Measurements from ENCODE around the gene MINDY4. TPM values are rescaled to one million over a fixed set of nuclear protein-coding genes. Genes with fewer than 3 reads are reported as not detected.

The MINDY4 gene
- polyA plus RNA-seq, 1 experiment: 2.3 TPM

DNA sequence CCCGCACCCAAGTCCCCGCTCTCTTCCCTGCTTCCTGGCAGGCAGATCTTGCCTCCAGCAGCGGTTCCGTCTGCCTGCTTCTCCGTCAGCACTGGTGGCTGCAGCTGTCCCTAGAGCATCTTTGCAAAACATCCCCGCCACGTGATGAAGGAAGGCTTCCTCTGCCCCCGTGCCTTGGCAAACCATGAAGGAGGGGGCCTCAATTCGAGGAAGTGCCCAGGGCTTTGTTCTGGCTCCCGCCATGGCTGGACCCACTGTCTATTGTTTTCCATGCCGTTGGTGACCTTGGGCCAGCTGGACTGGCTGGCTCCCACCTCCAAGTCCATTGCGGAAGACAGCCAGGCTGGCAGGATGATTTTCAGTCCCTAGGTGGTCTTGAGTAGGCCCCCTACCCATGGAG is 127.2 kb downstream of the MINDY4 start:
- H3K27me3 ChIP-seq (ENCODE audit: control insufficient read depth, insufficient read depth, low read length): peaks cover 14% of the 10 kb centered on the region
- TF ChIP-seq, protein P1, sequence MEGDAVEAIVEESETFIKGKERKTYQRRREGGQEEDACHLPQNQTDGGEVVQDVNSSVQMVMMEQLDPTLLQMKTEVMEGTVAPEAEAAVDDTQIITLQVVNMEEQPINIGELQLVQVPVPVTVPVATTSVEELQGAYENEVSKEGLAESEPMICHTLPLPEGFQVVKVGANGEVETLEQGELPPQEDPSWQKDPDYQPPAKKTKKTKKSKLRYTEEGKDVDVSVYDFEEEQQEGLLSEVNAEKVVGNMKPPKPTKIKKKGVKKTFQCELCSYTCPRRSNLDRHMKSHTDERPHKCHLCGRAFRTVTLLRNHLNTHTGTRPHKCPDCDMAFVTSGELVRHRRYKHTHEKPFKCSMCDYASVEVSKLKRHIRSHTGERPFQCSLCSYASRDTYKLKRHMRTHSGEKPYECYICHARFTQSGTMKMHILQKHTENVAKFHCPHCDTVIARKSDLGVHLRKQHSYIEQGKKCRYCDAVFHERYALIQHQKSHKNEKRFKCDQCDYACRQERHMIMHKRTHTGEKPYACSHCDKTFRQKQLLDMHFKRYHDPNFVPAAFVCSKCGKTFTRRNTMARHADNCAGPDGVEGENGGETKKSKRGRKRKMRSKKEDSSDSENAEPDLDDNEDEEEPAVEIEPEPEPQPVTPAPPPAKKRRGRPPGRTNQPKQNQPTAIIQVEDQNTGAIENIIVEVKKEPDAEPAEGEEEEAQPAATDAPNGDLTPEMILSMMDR (IDR thresholded peaks at IDR 0.05; ENCODE audit: insufficient read depth, low read depth, low read length): no peak
- H3K4me3 ChIP-seq (ENCODE audit: low read depth, low read length): no peak overlapping the region
- DNase-seq (ENCODE audit: low read depth): no peak
- ChIA-PET POLR2A (no interaction called here), CTCF (interaction anchor here (1.3 kb wide), 1 partner anchor 40 kb away, joined by 8 read pairs; no protein-coding TSS in a partner anchor)
- H3K36me3 ChIP-seq (ENCODE audit: control insufficient read depth, insufficient read depth, low read length): no peaks in the 10 kb centered on the region

DNA sequence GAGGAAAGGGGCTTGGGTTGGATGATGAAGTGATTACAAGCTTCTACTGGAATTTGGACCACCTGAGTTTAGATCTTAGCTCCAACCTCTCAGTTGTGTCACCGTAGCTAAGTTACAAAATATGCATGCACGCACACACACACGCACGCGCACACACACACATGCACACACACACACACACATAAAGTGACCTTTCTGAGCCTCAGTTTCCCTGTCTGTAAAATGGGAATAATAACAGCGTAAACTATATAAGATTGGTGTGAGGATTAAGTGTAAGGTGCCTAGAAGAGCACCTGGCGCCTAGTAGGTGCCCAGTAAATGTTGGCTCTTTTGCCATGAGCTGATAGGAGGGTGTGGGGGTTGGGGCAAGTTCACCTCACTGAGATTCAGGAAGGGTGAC is 127.8 kb downstream of the MINDY4 start:
- Histone ChIP-seq H3K27me3 (ENCODE audit: control insufficient read depth, insufficient read depth, low read length) (peaks cover 10% of the 10 kb centered on the region), H3K36me3 (ENCODE audit: control insufficient read depth, insufficient read depth, low read length) (no peaks in the 10 kb centered on the region), H3K4me3 (ENCODE audit: low read depth, low read length) (no peak overlapping the region)
- TF ChIP-seq, protein P1 (IDR thresholded peaks at IDR 0.05; ENCODE audit: insufficient read depth, low read depth, low read length): no peak
- DNase-seq (ENCODE audit: low read depth): no peak
- ChIA-PET CTCF (interaction anchor here (1.3 kb wide), 1 partner anchor 40 kb away, joined by 8 read pairs; no protein-coding TSS in a partner anchor), POLR2A (no interaction called here)

DNA sequence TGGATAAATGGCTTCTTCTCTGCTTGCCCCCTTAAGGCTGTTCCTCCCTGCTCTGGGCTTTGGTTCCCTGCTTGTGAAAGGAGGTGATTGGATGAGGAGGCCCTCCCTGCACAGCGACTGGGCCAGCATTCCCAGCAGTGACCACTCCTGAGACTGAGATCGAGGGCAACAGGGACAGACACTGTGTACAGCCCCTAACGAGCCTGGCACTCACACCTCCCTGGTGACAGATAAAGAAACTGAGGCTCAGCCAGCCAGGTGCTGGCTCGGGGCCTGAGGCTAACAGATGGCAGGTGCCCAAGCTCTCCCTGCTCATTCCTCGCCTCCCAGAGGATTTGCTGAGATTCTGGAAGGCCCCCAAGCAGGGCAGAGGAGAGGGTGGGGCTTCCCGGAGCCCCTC is 128.4 kb downstream of the MINDY4 start:
- CTCF ChIA-PET: interaction anchor here (0.6 kb wide), 1 partner anchor 926 kb away, joined by 3 read pairs; no protein-coding TSS in a partner anchor
- peaks cover 8% of the 10 kb centered on the region for H3K27me3 ChIP-seq (ENCODE audit: control insufficient read depth, insufficient read depth, low read length)
- DNase-seq (ENCODE audit: low read depth): no peak
- POLR2A ChIA-PET: no interaction called here
- TF ChIP-seq, protein P1 (IDR thresholded peaks at IDR 0.05; ENCODE audit: insufficient read depth, low read depth, low read length): no peak
- H3K4me3 ChIP-seq (ENCODE audit: low read depth, low read length): no peak overlapping the region
- no peaks in the 10 kb centered on the region for H3K36me3 ChIP-seq (ENCODE audit: control insufficient read depth, insufficient read depth, low read length)

DNA sequence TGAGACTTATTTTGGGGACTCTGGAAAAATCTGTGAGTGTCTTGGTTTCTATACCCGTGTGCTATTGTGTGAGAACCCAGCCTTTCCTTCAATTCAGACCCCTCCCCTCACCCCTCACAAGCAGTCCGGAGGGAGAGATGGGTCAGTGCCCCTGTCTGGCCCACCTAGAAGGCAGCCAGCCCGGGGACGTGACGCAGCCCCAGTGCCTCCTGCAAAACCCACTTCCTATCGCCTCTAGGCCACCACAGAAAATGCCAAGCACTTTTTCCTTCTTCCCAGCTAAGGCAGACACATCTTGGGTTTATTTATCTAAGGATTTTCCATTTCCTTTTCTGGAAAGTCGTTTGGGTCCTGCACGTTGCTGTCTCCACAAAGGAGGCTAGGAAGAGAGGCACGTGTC is 128.8 kb downstream of the MINDY4 start:
- H3K36me3 ChIP-seq (ENCODE audit: control insufficient read depth, insufficient read depth, low read length): no peaks in the 10 kb centered on the region
- TF ChIP-seq, protein P1 (IDR thresholded peaks at IDR 0.05; ENCODE audit: insufficient read depth, low read depth, low read length): no peak
- no peak overlapping the region for H3K4me3 ChIP-seq (ENCODE audit: low read depth, low read length)
- H3K27me3 ChIP-seq (ENCODE audit: control insufficient read depth, insufficient read depth, low read length): peaks cover 7% of the 10 kb centered on the region
- ChIA-PET CTCF (interaction anchor here (0.6 kb wide), 1 partner anchor 927 kb away, joined by 3 read pairs; no protein-coding TSS in a partner anchor), POLR2A (no interaction called here)
- no peak for DNase-seq (ENCODE audit: low read depth)

DNA sequence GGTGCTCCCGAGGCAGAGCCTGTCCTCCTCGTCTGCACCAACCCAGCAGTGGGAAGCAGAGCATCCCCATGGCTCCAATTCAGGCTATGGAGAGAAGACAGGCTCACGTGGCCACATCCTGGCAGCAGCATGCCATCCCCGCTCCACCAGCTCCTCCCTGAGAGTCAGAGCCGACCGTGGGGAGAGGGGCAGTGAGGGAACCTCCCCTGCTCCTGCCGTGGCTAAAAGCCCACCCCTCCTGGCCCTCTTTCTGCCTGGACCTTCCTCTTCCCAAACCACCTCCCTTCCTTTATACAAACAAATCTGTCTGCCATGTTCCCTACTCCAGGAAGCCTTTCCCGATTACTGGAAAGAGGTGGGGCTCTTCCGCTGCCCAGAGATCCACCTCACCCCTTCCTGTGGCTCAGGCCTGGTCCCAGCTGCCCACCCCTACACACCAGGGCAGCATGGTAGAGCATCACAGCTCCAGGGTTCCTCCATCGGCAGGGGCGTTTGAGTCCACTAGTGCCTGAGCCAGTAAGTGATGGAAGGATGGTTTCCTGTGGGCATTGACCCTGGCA is 129.7 kb downstream of the MINDY4 start:
- DNase-seq (ENCODE audit: low read depth): no peak
- TF ChIP-seq, protein P1 (IDR thresholded peaks at IDR 0.05; ENCODE audit: insufficient read depth, low read depth, low read length): no peak
- Histone ChIP-seq H3K27me3 (ENCODE audit: control insufficient read depth, insufficient read depth, low read length) (peaks cover 5% of the 10 kb centered on the region; the same call in 1 of the 2 replicates), H3K36me3 (ENCODE audit: control insufficient read depth, insufficient read depth, low read length) (no peaks in the 10 kb centered on the region), H3K4me3 (ENCODE audit: low read depth, low read length) (no peak overlapping the region)
- CTCF ChIA-PET: no interaction called here
- POLR2A ChIA-PET: no interaction called here

All from BJ (cell line).